ENCODE measurements around the gene AP2M1. TPM values are rescaled to one million over a fixed set of nuclear protein-coding genes. Genes with fewer than 3 reads are reported as not detected.

AP2M1 gene
- polyA plus RNA-seq, 2 of the 4 experiments (the other 2 are of a cell fraction) = 274 to 298 TPM

DNA sequence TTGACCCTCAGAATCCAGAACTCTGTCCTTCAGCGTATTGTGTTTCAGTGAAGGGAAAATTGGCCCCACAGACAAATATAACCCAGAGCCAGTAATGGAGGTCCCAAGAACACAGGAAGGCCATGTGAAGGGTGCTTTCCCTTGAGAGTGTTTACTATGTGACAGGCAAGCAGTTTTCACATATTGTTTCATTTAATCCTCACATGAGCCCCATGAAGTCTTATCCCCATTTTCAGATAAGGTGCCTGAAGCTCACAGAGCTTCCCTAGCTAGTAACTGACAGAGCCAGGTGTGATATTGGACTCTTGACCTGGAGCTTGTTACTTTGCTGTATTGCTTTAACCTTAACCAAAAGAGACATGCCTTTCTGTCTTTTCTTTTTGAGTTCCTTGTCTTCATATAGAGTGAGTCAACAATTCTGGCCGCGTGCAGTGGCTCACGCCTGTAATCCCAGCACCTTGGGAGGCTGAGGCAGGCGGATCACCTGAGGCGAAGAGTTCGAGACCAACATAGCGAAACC lies 28.8 kb upstream of the AP2M1 start:
- ChIA-PET POLR2A (interaction anchor here (2.0 kb wide), 1 partner anchor 11 kb away, joined by 9 read pairs; the partner anchor contains the start of gene EIF2B5), CTCF (interaction anchor here (0.6 to 2.5 kb wide), 11 partner anchors 10 to 251 kb away, joined by 3 to 20 read pairs (median 6); partner anchors contain the start of genes ABCC5, EEF1AKMT4 and EIF2B5)
- FAIRE-seq = no peak

DNA sequence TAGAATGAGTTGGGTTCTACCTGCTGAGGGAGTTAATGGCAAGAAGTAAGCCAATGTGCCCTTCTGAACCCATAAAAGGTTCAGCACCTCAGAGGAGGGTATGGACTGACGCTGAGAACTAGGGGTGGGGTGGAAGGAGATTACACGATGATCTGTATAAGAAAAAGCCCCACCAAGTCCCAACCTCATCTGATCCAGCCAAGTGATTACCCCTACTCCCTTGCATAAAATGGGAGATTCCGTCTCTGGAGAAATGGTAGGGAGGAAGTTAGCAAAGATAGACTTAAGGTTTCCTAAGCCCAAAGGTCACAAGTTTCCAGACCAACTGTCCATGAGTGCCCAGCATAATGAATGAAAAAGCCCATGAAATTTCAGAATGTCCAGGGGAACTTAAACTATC lies 26.6 kb upstream of the AP2M1 start:
- CTCF ChIA-PET = interaction anchor here (0.8 kb wide), 1 partner anchor 102 kb away, joined by 3 read pairs; no protein-coding TSS in a partner anchor
- 84% methylated on average over 3 of the region's 3 CpGs for WGBS (ENCODE audit: missing lambda C conversion rate)
- no peak for DNase-seq (ENCODE audit: low read depth in 1 of 2, low spot score in 1 of 2)
- POLR2A ChIA-PET = no interaction called here
- H3K9me3 ChIP-seq = no peaks in the 10 kb centered on the region
- TF ChIP-seq, protein P1, sequence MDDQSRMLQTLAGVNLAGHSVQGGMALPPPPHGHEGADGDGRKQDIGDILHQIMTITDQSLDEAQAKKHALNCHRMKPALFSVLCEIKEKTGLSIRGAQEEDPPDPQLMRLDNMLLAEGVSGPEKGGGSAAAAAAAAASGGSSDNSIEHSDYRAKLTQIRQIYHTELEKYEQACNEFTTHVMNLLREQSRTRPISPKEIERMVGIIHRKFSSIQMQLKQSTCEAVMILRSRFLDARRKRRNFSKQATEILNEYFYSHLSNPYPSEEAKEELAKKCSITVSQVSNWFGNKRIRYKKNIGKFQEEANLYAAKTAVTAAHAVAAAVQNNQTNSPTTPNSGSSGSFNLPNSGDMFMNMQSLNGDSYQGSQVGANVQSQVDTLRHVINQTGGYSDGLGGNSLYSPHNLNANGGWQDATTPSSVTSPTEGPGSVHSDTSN (IDR thresholded peaks at IDR 0.05) = no peak
- TF ChIP-seq HOXB13 (CRISPR knock-in tag; IDR thresholded peaks at IDR 0.05; ENCODE audit: low read depth) = no peak
- TF ChIP-seq EHF (CRISPR knock-in tag; IDR thresholded peaks at IDR 0.05) = no peak
- TF ChIP-seq POLR2AphosphoS2 (conservative IDR thresholded peaks at IDR 0.05; ENCODE audit: low read length) = no peak
- no peak for TF ChIP-seq ZFP36 (IDR thresholded peaks at IDR 0.05; ENCODE audit: borderline replicate concordance, partially characterized antibody)
- no peak for TF ChIP-seq RFX5 (IDR thresholded peaks at IDR 0.05)
- TF ChIP-seq HDAC2 (IDR thresholded peaks at IDR 0.05) = no peak
- TF ChIP-seq RCOR1 (IDR thresholded peaks at IDR 0.05; ENCODE audit: low read depth, low read length) = no peak
- TF ChIP-seq, protein P2, sequence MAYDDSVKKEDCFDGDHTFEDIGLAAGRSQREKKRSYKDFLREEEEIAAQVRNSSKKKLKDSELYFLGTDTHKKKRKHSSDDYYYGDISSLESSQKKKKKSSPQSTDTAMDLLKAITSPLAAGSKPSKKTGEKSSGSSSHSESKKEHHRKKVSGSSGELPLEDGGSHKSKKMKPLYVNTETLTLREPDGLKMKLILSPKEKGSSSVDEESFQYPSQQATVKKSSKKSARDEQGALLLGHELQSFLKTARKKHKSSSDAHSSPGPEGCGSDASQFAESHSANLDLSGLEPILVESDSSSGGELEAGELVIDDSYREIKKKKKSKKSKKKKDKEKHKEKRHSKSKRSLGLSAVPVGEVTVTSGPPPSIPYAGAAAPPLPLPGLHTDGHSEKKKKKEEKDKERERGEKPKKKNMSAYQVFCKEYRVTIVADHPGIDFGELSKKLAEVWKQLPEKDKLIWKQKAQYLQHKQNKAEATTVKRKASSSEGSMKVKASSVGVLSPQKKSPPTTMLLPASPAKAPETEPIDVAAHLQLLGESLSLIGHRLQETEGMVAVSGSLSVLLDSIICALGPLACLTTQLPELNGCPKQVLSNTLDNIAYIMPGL (CRISPR knock-in tag; IDR thresholded peaks at IDR 0.05; ENCODE audit: borderline replicate concordance) = no peak
- no peak for TF ChIP-seq FOXS1 (CRISPR knock-in tag; IDR thresholded peaks at IDR 0.05)
- TF ChIP-seq ESRRA (IDR thresholded peaks at IDR 0.05; ENCODE audit: borderline replicate concordance, low read length) = no peak
- TF ChIP-seq, protein P3, sequence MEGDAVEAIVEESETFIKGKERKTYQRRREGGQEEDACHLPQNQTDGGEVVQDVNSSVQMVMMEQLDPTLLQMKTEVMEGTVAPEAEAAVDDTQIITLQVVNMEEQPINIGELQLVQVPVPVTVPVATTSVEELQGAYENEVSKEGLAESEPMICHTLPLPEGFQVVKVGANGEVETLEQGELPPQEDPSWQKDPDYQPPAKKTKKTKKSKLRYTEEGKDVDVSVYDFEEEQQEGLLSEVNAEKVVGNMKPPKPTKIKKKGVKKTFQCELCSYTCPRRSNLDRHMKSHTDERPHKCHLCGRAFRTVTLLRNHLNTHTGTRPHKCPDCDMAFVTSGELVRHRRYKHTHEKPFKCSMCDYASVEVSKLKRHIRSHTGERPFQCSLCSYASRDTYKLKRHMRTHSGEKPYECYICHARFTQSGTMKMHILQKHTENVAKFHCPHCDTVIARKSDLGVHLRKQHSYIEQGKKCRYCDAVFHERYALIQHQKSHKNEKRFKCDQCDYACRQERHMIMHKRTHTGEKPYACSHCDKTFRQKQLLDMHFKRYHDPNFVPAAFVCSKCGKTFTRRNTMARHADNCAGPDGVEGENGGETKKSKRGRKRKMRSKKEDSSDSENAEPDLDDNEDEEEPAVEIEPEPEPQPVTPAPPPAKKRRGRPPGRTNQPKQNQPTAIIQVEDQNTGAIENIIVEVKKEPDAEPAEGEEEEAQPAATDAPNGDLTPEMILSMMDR (IDR thresholded peaks at IDR 0.05) = no peak
- no peaks in the 10 kb centered on the region for H3K4me1 ChIP-seq
- no peak overlapping the region for H3K27ac ChIP-seq
- FAIRE-seq = no peak
- no peak overlapping the region for H3K4me3 ChIP-seq
- no peak for ATAC-seq
- no peak overlapping the region for H3K4me2 ChIP-seq

More for the DNA sequence above, 28.8 kb upstream of the AP2M1 start:
- H3K4me2 ChIP-seq = no peak overlapping the region
- ATAC-seq (no peak), DNase-seq (ENCODE audit: low read depth in 1 of 2, low spot score in 1 of 2) (no peak)
- no peak overlapping the region for H3K27ac ChIP-seq
- TF ChIP-seq, protein P4, sequence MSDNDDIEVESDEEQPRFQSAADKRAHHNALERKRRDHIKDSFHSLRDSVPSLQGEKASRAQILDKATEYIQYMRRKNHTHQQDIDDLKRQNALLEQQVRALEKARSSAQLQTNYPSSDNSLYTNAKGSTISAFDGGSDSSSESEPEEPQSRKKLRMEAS (IDR thresholded peaks at IDR 0.05) = no peak
- TF ChIP-seq HOXA7 (CRISPR knock-in tag; IDR thresholded peaks at IDR 0.05) (no peak), EHF (CRISPR knock-in tag; IDR thresholded peaks at IDR 0.05) (no peak), MAFK (IDR thresholded peaks at IDR 0.05; ENCODE audit: partially characterized antibody) (no peak), PHF8 (IDR thresholded peaks at IDR 0.05; ENCODE audit: borderline replicate concordance, low read depth) (no peak), HEYL (CRISPR knock-in tag; IDR thresholded peaks at IDR 0.05) (no peak), GATA3 (IDR thresholded peaks at IDR 0.05; ENCODE audit: borderline replicate concordance) (no peak), MYC (IDR thresholded peaks at IDR 0.05; ENCODE audit: borderline replicate concordance, low read length) (no peak), RAD21 (conservative IDR thresholded peaks at IDR 0.05 in 1 of 2, IDR thresholded peaks at IDR 0.05 in 1 of 2) (no peak), POLR2AphosphoS2 (conservative IDR thresholded peaks at IDR 0.05; ENCODE audit: low read length) (no peak), CBX2 (IDR thresholded peaks at IDR 0.05; ENCODE audit: borderline replicate concordance, low read depth) (no peak), RARB (CRISPR knock-in tag; IDR thresholded peaks at IDR 0.05) (no peak), ZFP36 (IDR thresholded peaks at IDR 0.05; ENCODE audit: borderline replicate concordance, partially characterized antibody) (no peak)
- TF ChIP-seq, protein P1 (IDR thresholded peaks at IDR 0.05) = no peak
- TF ChIP-seq, protein P5, sequence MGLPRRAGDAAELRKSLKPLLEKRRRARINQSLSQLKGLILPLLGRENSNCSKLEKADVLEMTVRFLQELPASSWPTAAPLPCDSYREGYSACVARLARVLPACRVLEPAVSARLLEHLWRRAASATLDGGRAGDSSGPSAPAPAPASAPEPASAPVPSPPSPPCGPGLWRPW (IDR thresholded peaks at IDR 0.05) = no peak
- TF ChIP-seq, protein P6, sequence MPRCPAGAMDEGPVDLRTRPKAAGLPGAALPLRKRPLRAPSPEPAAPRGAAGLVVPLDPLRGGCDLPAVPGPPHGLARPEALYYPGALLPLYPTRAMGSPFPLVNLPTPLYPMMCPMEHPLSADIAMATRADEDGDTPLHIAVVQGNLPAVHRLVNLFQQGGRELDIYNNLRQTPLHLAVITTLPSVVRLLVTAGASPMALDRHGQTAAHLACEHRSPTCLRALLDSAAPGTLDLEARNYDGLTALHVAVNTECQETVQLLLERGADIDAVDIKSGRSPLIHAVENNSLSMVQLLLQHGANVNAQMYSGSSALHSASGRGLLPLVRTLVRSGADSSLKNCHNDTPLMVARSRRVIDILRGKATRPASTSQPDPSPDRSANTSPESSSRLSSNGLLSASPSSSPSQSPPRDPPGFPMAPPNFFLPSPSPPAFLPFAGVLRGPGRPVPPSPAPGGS (IDR thresholded peaks at IDR 0.05) = no peak
- TF ChIP-seq, protein P3 (IDR thresholded peaks at IDR 0.05) = no peak
- H3K4me1 ChIP-seq = no peaks in the 10 kb centered on the region
- WGBS (ENCODE audit: missing lambda C conversion rate) = 84% methylated on average over 8 of the region's 8 CpGs
- H3K9me3 ChIP-seq = no peaks in the 10 kb centered on the region
- no peak overlapping the region for H3K4me3 ChIP-seq
